GM23338 (cell line): ENCODE data around the gene QRFPR. TPM values are rescaled to one million over a fixed set of nuclear protein-coding genes. Genes with fewer than 3 reads are reported as not detected.
A peak's percentile ranks its signal among the peaks of the same experiment; 100 is the strongest.

Experiments used
- ATAC-seq: fragments of 200-7000 bp; cut with Tn5 transposase; 3 replicates; pipeline ENCODE4 v1.9.1; 2020
- DNase-seq: peaks from one replicate; pipeline ENCODE4 v3.0.0-alpha.2; 2015; ENCODE audit warnings: low spot score
- H2AFZ ChIP-seq: fragments of 200-600 bp; sonication (generic); 2 replicates; pipeline ENCODE4 v1.8.0; 2016; ENCODE audit warnings: antibody characterized with exemption, mild to moderate bottlenecking, moderate library complexity
- H3F3A ChIP-seq: fragments of 200-600 bp; sonication (generic); replicated peaks from 2 replicates; pipeline ENCODE4 v1.8.0; 2017; ENCODE audit warnings: antibody characterized with exemption, mixed run types, low read depth
- H3K27ac ChIP-seq: fragments of 200-600 bp; sonication (generic); 2 replicates; pipeline ENCODE4 v1.6.1; 2016; ENCODE audit warnings: low read depth
- H3K27me3 ChIP-seq: fragments of 200-600 bp; sonication (generic); 2 replicates; pipeline ENCODE4 v1.8.0; 2016; ENCODE audit warnings: mild to moderate bottlenecking, mixed run types, moderate library complexity; ENCODE audit not compliant: insufficient read depth
- H3K36me3 ChIP-seq: fragments of 200-600 bp; sonication (generic); 2 replicates; pipeline ENCODE4 v1.8.0; 2016; ENCODE audit warnings: mild to moderate bottlenecking; ENCODE audit not compliant: insufficient read depth
- H3K4me1 ChIP-seq: fragments of 200-600 bp; sonication (generic); 2 replicates; pipeline ENCODE4 v1.8.0; 2016; ENCODE audit warnings: mild to moderate bottlenecking, moderate library complexity; ENCODE audit not compliant: insufficient read depth
- H3K4me2 ChIP-seq: fragments of 200-600 bp; sonication (generic); 2 replicates; pipeline ENCODE4 v1.7.1; 2017; ENCODE audit warnings: mixed run types
- H3K4me3 ChIP-seq: fragments of 200-600 bp; sonication (generic); 2 replicates; pipeline ENCODE4 v1.6.1; 2016; ENCODE audit warnings: mixed run types
- H3K79me2 ChIP-seq: fragments of 200-600 bp; sonication (generic); replicated peaks from 2 replicates; pipeline ENCODE4 v1.8.0; 2017; ENCODE audit warnings: mild to moderate bottlenecking; ENCODE audit not compliant: insufficient read depth
- H3K9me2 ChIP-seq: fragments of 200-600 bp; sonication (generic); 2 replicates; pipeline ENCODE4 v1.8.0; 2017; ENCODE audit not compliant: insufficient read depth
- H4K20me1 ChIP-seq: fragments of 200-600 bp; sonication (generic); replicated peaks from 2 replicates; pipeline ENCODE4 v1.8.0; 2017; ENCODE audit warnings: mild to moderate bottlenecking; ENCODE audit not compliant: insufficient read depth
- H3K27ac Mint-ChIP-seq: 2 replicates; pipeline ENCODE4 v1.8.0; 2020; ENCODE audit warnings: inconsistent platforms, mild to moderate bottlenecking, moderate library complexity, mixed read lengths
- H3K27me3 Mint-ChIP-seq: 3 replicates; pipeline ENCODE4 v1.8.0; 2022; ENCODE audit warnings: low read depth, mild to moderate bottlenecking, moderate library complexity, mixed read lengths, inconsistent platforms; ENCODE audit not compliant: insufficient read depth, poor library complexity
- H3K36me3 Mint-ChIP-seq: 3 replicates; pipeline ENCODE4 v1.8.0; 2021; ENCODE audit warnings: low read depth, mild to moderate bottlenecking, inconsistent platforms, moderate library complexity, mixed read lengths
- H3K4me1 Mint-ChIP-seq: 3 replicates; pipeline ENCODE4 v1.8.0; 2020; ENCODE audit warnings: mild to moderate bottlenecking, inconsistent platforms, mixed read lengths
- H3K4me3 Mint-ChIP-seq: 3 replicates; pipeline ENCODE4 v1.8.0; 2021; ENCODE audit warnings: moderate library complexity, mild to moderate bottlenecking, inconsistent platforms, mixed read lengths
- H3K9me3 Mint-ChIP-seq: 3 replicates; pipeline ENCODE4 v1.8.0; 2020; ENCODE audit warnings: moderate library complexity, mild to moderate bottlenecking, inconsistent platforms, mixed read lengths
- CTCF ChIP-seq, 2 experiments: fragments of 200-600 bp in 1 of 2; sonication (generic) in 1 of 2; conservative IDR thresholded peaks; 2 replicates each; pipeline versions ENCODE4 v1.5.1 to v1.6.1; 2016 to 2017; ENCODE audit warnings: antibody characterized with exemption in 2 of 2, low read depth in 2 of 2, mild to moderate bottlenecking in 2 of 2, moderate library complexity in 1 of 2
- EZH2 ChIP-seq: fragments of 200-600 bp; sonication (generic); IDR thresholded peaks from one replicate; pipeline ENCODE4 v1.8.0; 2017; ENCODE audit warnings: antibody characterized with exemption, mild to moderate bottlenecking, low read depth; ENCODE audit not compliant: unreplicated experiment
- EZH2phosphoT487 ChIP-seq: fragments of 200-600 bp; sonication (generic); IDR thresholded peaks from one replicate; pipeline ENCODE4 v1.8.1; 2018; ENCODE audit warnings: antibody characterized with exemption; ENCODE audit not compliant: unreplicated experiment
- JUNB ChIP-seq: IDR thresholded peaks from one replicate; pipeline ENCODE4 v1.6.1; 2016; ENCODE audit warnings: antibody characterized with exemption; ENCODE audit not compliant: unreplicated experiment
- NANOG ChIP-seq: IDR thresholded peaks from 2 replicates; pipeline ENCODE4 v1.6.1; 2016; ENCODE audit warnings: antibody characterized with exemption, borderline replicate concordance
- POLR2AphosphoS5 ChIP-seq: IDR thresholded peaks from 2 replicates; pipeline ENCODE4 v1.6.1; 2016; ENCODE audit warnings: antibody characterized with exemption, low read depth
- REST ChIP-seq: IDR thresholded peaks from one replicate; pipeline ENCODE4 v1.6.1; 2018; ENCODE audit warnings: antibody characterized with exemption; ENCODE audit not compliant: unreplicated experiment
- ZNF114 ChIP-seq: fragments of 250-450 bp; sonication (Bioruptor Pico); IDR thresholded peaks from 2 replicates; pipeline ENCODE4 v1.5.0; 2020; ENCODE audit warnings: mild to moderate bottlenecking, moderate library complexity
- polyA plus RNA-seq: library from polyadenylated mRNA; unstranded; fragments of >200 nt; fragmentation: Nextera tagmentation; extraction: Ambion mirVana; gene quantifications from 2 replicates; pipeline ENCODE4 v1.2.1, GENCODE V29; 2016
- total RNA-seq: library from RNA; depleted of rRNA; stranded (reverse); fragments of >200 nt; shearing (Covaris generic); gene quantifications from 2 replicates; pipeline ENCODE4 v1.2.3, GENCODE V29; 2014
- TF ChIP-seq, protein P1 (sequence below): fragments of 250-450 bp; sonication (Bioruptor Pico); IDR thresholded peaks from 2 replicates; pipeline ENCODE4 v1.5.0; 2020; ENCODE audit warnings: mild to moderate bottlenecking, moderate library complexity
- TF ChIP-seq, protein P2 (sequence below): IDR thresholded peaks from 2 replicates; pipeline ENCODE4 v1.6.1; 2016; ENCODE audit warnings: antibody characterized with exemption

The QRFPR gene
- total and polyA plus RNA-seq, 2 experiments from 2014 or later, result 0.27 to 1.3 TPM

DNA sequence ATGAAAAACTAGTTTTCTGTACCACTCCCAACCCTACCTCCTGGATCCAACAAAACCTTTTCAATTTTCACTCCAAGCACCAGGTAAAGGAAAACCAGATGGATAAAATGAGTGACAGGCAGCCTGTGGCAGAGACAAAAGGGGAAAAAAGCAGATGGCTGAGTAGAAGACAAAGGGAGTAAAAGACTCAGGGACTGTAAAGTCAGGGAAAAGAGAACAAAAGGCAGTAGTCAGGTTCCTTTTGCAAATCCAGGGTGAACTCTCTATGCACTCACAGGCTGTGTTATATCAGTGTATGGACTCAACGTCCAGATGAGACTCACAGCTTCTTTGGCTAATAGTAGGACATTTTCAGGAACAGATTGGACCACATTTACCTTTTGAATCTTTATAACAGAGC is 54.2 kb downstream of the QRFPR start (continued):
- TF ChIP-seq, protein P1, sequence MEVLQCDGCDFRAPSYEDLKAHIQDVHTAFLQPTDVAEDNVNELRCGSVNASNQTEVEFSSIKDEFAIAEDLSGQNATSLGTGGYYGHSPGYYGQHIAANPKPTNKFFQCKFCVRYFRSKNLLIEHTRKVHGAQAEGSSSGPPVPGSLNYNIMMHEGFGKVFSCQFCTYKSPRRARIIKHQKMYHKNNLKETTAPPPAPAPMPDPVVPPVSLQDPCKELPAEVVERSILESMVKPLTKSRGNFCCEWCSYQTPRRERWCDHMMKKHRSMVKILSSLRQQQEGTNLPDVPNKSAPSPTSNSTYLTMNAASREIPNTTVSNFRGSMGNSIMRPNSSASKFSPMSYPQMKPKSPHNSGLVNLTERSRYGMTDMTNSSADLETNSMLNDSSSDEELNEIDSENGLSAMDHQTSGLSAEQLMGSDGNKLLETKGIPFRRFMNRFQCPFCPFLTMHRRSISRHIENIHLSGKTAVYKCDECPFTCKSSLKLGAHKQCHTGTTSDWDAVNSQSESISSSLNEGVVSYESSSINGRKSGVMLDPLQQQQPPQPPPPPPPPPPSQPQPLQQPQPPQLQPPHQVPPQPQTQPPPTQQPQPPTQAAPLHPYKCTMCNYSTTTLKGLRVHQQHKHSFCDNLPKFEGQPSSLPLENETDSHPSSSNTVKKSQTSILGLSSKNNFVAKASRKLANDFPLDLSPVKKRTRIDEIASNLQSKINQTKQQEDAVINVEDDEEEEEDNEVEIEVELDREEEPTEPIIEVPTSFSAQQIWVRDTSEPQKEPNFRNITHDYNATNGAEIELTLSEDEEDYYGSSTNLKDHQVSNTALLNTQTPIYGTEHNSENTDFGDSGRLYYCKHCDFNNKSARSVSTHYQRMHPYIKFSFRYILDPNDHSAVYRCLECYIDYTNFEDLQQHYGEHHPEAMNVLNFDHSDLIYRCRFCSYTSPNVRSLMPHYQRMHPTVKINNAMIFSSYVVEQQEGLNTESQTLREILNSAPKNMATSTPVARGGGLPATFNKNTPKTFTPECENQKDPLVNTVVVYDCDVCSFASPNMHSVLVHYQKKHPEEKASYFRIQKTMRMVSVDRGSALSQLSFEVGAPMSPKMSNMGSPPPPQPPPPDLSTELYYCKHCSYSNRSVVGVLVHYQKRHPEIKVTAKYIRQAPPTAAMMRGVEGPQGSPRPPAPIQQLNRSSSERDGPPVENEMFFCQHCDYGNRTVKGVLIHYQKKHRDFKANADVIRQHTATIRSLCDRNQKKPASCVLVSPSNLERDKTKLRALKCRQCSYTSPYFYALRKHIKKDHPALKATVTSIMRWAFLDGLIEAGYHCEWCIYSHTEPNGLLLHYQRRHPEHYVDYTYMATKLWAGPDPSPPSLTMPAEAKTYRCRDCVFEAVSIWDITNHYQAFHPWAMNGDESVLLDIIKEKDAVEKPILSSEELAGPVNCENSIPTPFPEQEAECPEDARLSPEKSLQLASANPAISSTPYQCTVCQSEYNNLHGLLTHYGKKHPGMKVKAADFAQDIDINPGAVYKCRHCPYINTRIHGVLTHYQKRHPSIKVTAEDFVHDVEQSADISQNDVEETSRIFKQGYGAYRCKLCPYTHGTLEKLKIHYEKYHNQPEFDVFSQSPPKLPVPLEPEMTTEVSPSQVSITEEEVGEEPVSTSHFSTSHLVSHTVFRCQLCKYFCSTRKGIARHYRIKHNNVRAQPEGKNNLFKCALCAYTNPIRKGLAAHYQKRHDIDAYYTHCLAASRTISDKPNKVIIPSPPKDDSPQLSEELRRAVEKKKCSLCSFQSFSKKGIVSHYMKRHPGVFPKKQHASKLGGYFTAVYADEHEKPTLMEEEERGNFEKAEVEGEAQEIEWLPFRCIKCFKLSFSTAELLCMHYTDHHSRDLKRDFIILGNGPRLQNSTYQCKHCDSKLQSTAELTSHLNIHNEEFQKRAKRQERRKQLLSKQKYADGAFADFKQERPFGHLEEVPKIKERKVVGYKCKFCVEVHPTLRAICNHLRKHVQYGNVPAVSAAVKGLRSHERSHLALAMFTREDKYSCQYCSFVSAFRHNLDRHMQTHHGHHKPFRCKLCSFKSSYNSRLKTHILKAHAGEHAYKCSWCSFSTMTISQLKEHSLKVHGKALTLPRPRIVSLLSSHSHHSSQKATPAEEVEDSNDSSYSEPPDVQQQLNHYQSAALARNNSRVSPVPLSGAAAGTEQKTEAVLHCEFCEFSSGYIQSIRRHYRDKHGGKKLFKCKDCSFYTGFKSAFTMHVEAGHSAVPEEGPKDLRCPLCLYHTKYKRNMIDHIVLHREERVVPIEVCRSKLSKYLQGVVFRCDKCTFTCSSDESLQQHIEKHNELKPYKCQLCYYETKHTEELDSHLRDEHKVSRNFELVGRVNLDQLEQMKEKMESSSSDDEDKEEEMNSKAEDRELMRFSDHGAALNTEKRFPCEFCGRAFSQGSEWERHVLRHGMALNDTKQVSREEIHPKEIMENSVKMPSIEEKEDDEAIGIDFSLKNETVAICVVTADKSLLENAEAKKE (CRISPR knock-in tag), result no peak
- TF ChIP-seq ZNF114 (CRISPR knock-in tag), result no peak
- TF ChIP-seq CTCF (conservative IDR thresholded peaks at IDR 0.05; ENCODE audit: low read depth in 2 of 2), result no peak
- TF ChIP-seq EZH2, result no peak
- TF ChIP-seq POLR2AphosphoS5, result no peak
- TF ChIP-seq JUNB, result no peak

GRCh38 chr4:121324331-121324730 is 56.5 kb downstream of the QRFPR start:
- Mint-ChIP-seq H3K9me3 (no peaks in the 10 kb centered on the region; the same call in 2 of the 3 replicates), H3K27me3 (no peaks in the 10 kb centered on the region), H3K27ac (no peak overlapping the region), H3K4me3 (no peak overlapping the region), H3K36me3 (no peaks in the 10 kb centered on the region), H3K4me1 (peaks cover 9% of the 10 kb centered on the region; the same call in 2 of the 3 replicates)
- no peaks in the 10 kb centered on the region for H3K79me2 ChIP-seq
- H3K27me3 ChIP-seq, result no peaks in the 10 kb centered on the region
- H3F3A ChIP-seq, result no peaks in the 10 kb centered on the region
- peak; percentile 17 for DNase-seq
- no peak overlapping the region for H2AFZ ChIP-seq
- H3K4me3 ChIP-seq, result no peak overlapping the region
- no peaks in the 10 kb centered on the region for H3K9me2 ChIP-seq
- H3K27ac ChIP-seq, result no peak overlapping the region
- ATAC-seq, result no peak; the same call in 2 of the 3 replicates
- H3K4me2 ChIP-seq, result no peak overlapping the region
- H3K4me1 ChIP-seq, result no peaks in the 10 kb centered on the region
- H3K36me3 ChIP-seq, result no peaks in the 10 kb centered on the region
- no peaks in the 10 kb centered on the region for H4K20me1 ChIP-seq
- TF ChIP-seq POLR2AphosphoS5, result no peak
- no peak for TF ChIP-seq REST
- TF ChIP-seq, protein P2, sequence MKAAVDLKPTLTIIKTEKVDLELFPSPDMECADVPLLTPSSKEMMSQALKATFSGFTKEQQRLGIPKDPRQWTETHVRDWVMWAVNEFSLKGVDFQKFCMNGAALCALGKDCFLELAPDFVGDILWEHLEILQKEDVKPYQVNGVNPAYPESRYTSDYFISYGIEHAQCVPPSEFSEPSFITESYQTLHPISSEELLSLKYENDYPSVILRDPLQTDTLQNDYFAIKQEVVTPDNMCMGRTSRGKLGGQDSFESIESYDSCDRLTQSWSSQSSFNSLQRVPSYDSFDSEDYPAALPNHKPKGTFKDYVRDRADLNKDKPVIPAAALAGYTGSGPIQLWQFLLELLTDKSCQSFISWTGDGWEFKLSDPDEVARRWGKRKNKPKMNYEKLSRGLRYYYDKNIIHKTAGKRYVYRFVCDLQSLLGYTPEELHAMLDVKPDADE, result no peak
- TF ChIP-seq CTCF (conservative IDR thresholded peaks at IDR 0.05; ENCODE audit: low read depth in 2 of 2), result peak in 1 of 2 experiments; percentile 46; a peak in 2 of 4 replicates
- no peak for TF ChIP-seq EZH2phosphoT487
- TF ChIP-seq NANOG, result no peak
